Measurements from ENCODE around the gene SH3GL1.

Gene SH3GL1

GRCh38 chr19:4400135-4400936 is at the start of gene SH3GL1:
Gene SH3GL1 (minus strand): TSS chr19:4400547. CDS start chr19:4400368, 179 bp downstream.
- DNase-seq, result peak; percentile 76

- no peak for DNase-seq
Observed at GRCh38 chr19:4449639-4450028, 49.3 kb upstream of the SH3GL1 start.

GRCh38 chr19:4449022-4449638 is 48.8 kb upstream of the SH3GL1 start:
- DNase-seq, result no peak

- DNase-seq, result no peak
Observed at GRCh38 chr19:4448147-4448985, 48.0 kb upstream of the SH3GL1 start.

- DNase-seq, result no peak
Observed at GRCh38 chr19:4447327-4448146, 47.2 kb upstream of the SH3GL1 start.

- no peak for DNase-seq
Observed at GRCh38 chr19:4446704-4447200, 46.4 kb upstream of the SH3GL1 start.

- no peak for DNase-seq
Observed at GRCh38 chr19:4445963-4446703, 45.8 kb upstream of the SH3GL1 start.

GRCh38 chr19:4444765-4445741 is 44.7 kb upstream of the SH3GL1 start:
- no peak for DNase-seq

- no peak for DNase-seq
Observed at GRCh38 chr19:4443966-4444764, 43.8 kb upstream of the SH3GL1 start.

- DNase-seq, result no peak
Observed at GRCh38 chr19:4443188-4443587, 42.8 kb upstream of the SH3GL1 start.

- DNase-seq, result no peak
Observed at GRCh38 chr19:4442819-4443146, 42.4 kb upstream of the SH3GL1 start.

GRCh38 chr19:4441994-4442818 is 41.9 kb upstream of the SH3GL1 start:
- no peak for DNase-seq

GRCh38 chr19:4439243-4439642 is 38.9 kb upstream of the SH3GL1 start:
- DNase-seq, result no peak

GRCh38 chr19:4437103-4437502 is 36.8 kb upstream of the SH3GL1 start:
- DNase-seq, result no peak

GRCh38 chr19:4436231-4436630 is 35.9 kb upstream of the SH3GL1 start:
- no peak for DNase-seq

GRCh38 chr19:4434391-4434790 is 34.0 kb upstream of the SH3GL1 start:
- DNase-seq, result no peak

- no peak for DNase-seq
Observed at GRCh38 chr19:4432918-4433506, 32.7 kb upstream of the SH3GL1 start.
